Activated T-helper 1 cell treated with anti-CD3 and anti-CD28 coated beads, Interleukin-12 subunit alpha, Interleukin-12 subunit beta, Interleukin-2, Interleukin-4 antibody, amounts not matched to agents 30 ng/mL and 10 ng/mL and 1 ng/mL, durations not matched to agents 14 hours and 24 hours and 36 hours (primary cell): ENCODE data around the gene CAMK2A. TPM values are rescaled to one million over a fixed set of nuclear protein-coding genes. Genes with fewer than 3 reads are reported as not detected.

ENCODE experiments used
- DNase-seq: peaks from one replicate; pipeline ENCODE4 v3.0.0; 2021; ENCODE audit warnings: low spot score
- H3K27ac Mint-ChIP-seq: one replicate; pipeline ENCODE4 v1.8.0; 2021; ENCODE audit warnings: mild to moderate bottlenecking, mixed read lengths
- H3K27me3 Mint-ChIP-seq: one replicate; pipeline ENCODE4 v1.8.0; 2022; ENCODE audit warnings: mild to moderate bottlenecking, moderate library complexity, mixed read lengths; ENCODE audit not compliant: insufficient read depth
- H3K36me3 Mint-ChIP-seq: one replicate; pipeline ENCODE4 v1.8.0; 2021; ENCODE audit warnings: low read depth, mixed read lengths
- H3K4me1 Mint-ChIP-seq: one replicate; pipeline ENCODE4 v1.8.0; 2021; ENCODE audit warnings: low read depth, mixed read lengths
- H3K4me3 Mint-ChIP-seq: one replicate; pipeline ENCODE4 v1.8.0; 2021; ENCODE audit warnings: mild to moderate bottlenecking, moderate library complexity, mixed read lengths
- H3K9me3 Mint-ChIP-seq: one replicate; pipeline ENCODE4 v1.8.0; 2021; ENCODE audit warnings: mixed read lengths
- intact Hi-C: fragments of 100-400 bp; cut with micrococcal nuclease; formaldehyde crosslinking; loops from one replicate; pipeline ENCODE4 v1.15.1; 2024
- total RNA-seq: library from RNA; stranded (reverse); gene quantifications from 2 replicates; pipeline ENCODE4 v1.2.3, GENCODE V29; 2022

CAMK2A gene
- total RNA-seq, 1 donor from 2014 or later: not detected

DNA sequence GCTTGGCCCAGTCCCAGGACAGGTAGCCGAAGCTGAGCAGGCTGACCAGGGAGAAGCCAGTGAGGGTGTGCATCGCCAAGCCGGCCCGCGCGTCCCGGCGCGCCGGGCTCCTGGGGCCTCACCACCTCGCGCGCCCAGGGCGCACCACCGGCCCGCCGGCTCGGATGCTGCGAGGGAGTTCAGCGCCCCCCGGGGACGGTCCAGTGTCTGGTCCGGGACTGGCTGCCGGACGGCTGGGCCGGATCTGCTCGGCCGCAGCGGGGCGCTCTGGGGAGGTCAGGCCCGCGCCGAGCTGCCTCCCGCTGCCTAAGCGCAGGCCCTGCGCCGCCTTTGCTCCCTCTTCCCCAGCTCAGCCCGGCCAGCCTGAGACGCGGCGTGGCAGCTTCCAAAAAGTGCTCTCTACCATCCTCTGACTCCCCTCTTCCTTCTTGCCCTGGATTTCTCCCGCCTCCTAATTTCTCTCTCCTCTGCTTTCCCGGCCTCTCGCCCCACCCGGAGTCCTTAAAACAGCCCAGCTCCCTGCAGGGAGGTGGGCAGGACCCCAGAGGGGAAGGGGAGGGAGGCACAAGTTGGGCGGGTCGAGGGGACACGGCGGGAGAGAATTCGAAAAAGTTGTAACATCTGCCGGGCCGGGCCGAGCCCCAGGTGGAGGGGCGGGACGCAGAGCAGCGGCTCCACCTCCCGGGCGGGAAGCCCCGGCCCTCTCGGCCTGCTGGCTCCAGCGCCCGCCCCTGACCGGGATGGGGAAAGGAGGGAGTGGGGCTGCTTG, 12.9 kb upstream of the CAMK2A start, which contains the start of gene ARSI:
TSS of gene ARSI (minus strand) at position 605 of the 769 bp plus-strand sequence. CDS start at position 73, 532 bp downstream.
- H3K4me1 Mint-ChIP-seq: no peaks in the 10 kb centered on the region
- no peak for DNase-seq
- H3K27ac Mint-ChIP-seq: no peak within 1 kb of the TSS
- intact Hi-C loops: no loop called here
- H3K36me3 Mint-ChIP-seq: no peaks in the 10 kb centered on the region
- no peak within 1 kb of the TSS for H3K4me3 Mint-ChIP-seq
- H3K27me3 Mint-ChIP-seq: peaks cover 34% of the 10 kb centered on the region
- no peaks in the 10 kb centered on the region for H3K9me3 Mint-ChIP-seq

DNA sequence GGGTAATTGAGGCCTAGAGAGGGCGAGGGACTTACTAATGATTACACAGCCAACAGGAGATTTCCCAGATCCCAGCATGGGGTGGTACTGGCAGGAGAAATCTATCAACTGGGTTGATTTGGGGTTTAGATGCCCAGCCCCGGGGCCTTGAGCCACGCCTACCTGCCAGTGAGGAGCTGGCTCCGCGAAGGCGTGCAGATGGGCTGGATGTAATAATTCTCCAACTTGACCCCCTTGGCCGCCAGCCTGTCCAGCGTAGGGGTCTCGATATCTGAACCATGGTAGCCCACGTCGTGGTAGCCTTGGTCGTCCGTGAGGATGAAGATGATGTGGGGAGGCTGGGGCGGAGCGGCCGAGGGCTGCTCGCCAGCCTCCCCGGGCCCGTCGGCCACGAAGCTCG, 12.3 kb upstream of the CAMK2A start:
- Mint-ChIP-seq H3K27ac (no peak overlapping the region), H3K4me1 (no peaks in the 10 kb centered on the region), H3K27me3 (peaks cover 34% of the 10 kb centered on the region), H3K36me3 (no peaks in the 10 kb centered on the region), H3K4me3 (no peak overlapping the region), H3K9me3 (no peaks in the 10 kb centered on the region)
- no peak for DNase-seq
- intact Hi-C loops: no loop called here

DNA sequence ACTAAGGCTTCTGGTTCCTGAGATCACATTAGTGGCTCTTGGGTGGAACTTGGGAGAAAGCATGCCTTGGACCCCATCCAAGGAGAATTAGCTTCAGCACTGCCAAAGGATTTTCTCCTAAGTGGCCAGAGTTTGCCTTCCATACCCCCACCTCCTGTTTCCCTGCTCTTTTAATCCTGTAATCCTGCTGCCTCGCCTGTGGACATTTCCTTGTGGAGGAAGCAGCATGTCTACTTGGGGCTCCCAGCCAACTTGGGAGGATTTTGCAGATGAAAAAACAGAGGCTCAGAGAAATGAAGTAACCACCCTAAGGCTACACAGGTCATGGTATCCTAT, 11.6 kb upstream of the CAMK2A start:
- intact Hi-C loops: no loop called here
- no peaks in the 10 kb centered on the region for H3K9me3 Mint-ChIP-seq
- no peaks in the 10 kb centered on the region for H3K4me1 Mint-ChIP-seq
- H3K36me3 Mint-ChIP-seq: no peaks in the 10 kb centered on the region
- H3K27me3 Mint-ChIP-seq: peaks cover 31% of the 10 kb centered on the region
- no peak overlapping the region for H3K27ac Mint-ChIP-seq
- DNase-seq: no peak
- no peak overlapping the region for H3K4me3 Mint-ChIP-seq

DNA sequence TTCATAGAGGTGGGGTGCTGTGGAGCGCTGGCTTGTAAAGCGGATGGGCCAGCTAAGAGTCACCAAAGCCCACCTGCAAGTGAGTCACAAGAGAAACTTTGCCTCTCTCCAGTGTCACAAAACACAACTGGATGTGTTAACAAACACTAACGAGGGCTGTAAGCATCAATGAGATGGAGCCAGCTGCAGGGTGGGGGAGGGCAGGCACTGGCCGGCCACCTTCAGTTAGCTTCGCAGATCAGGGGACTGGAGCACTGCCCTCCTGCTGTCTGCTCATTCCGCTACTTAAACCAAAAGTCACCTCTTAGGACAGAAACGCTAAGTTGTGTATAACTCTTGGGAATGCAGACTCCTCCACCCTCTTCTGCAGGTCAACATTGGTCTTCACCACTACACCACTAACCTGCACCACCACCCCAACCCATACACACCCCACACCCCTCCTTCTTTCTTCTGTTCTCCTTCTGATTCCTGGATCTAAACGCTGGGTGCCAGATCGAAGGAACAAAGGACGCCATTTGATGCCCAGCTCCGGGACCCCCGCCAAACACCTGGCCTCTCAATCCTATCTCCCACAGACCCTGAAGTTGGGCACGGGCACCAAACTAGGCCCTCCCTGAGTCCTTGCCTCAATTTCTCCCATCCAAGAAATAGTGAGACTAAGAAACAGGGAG, 11.1 kb upstream of the CAMK2A start:
- Mint-ChIP-seq H3K36me3 (no peaks in the 10 kb centered on the region), H3K9me3 (no peaks in the 10 kb centered on the region), H3K27ac (no peak overlapping the region), H3K27me3 (peaks cover 29% of the 10 kb centered on the region), H3K4me1 (no peaks in the 10 kb centered on the region), H3K4me3 (no peak overlapping the region)
- intact Hi-C loops: no loop called here
- DNase-seq: no peak

DNA sequence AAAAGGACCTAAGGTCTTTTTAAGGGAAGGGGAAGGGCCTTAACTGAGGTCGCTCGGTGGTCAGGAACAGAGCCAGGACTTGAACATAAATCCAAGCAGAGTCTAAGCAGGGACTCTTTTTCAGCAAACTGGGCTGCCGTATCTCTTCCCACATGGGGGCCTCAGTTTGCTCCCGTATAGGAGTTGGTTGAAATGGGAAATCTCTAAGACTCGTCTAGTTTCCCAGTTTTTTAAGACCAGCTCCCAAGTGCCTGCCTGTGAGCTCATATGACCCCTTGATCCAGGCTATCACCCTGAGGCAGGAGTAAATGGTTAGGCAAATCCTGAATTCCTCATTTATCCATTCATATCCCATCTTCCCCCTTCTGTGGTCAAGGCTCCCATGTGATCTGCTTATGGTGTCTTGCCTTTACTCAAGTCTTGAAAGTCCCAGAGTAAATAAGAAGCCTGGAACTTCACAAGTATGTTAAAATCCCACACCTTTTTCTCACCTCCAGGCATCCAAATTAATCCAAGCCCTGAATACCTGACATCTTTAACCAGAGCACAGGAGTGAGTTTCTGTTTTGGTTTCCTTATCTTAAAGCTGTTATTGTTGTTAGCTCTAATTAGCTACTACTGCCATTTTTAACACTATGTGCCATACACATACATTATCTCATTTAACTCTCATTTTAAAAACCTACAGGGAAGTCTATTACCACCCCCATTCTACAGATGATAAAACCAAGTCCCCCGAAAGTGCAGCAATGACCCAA, 10.2 kb upstream of the CAMK2A start:
- Mint-ChIP-seq H3K4me1 (no peaks in the 10 kb centered on the region), H3K27ac (no peak overlapping the region), H3K4me3 (no peak overlapping the region), H3K9me3 (no peaks in the 10 kb centered on the region), H3K27me3 (peaks cover 25% of the 10 kb centered on the region), H3K36me3 (no peaks in the 10 kb centered on the region)
- no peak for DNase-seq
- intact Hi-C loops: no loop called here

DNA sequence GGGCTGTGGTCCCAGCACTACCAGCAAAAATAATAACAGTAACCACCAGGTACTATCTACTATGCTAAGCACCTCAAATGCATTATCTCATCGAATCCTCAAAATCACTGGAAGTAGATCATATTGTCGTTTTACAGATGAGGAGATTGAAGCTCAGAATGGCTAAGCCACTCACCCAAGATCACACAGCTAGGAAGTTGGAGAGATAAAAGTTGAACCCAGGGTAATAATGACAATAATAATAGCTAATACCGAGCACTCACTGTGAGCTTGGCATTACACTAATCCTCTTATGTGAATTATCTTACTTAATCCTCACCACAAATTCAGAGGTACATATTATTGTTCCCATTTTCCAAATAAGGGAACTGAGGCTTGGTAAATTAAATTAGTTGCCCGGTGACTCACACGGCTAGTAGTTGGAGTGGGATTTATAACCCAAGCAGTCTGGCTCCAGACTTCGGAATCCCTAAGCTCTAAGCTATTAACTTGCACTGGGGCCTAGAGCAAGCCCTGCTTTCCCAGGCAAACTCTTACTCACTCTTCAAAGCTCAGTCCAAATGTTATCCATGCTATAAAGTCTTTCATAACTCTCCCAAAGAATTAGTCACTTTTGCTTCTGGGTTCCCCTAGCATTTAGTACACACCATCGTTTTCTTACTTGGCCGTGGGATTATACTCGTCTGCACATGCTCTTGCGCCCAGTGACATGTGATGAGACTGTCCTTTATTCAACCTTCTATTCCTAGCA, 9.3 kb upstream of the CAMK2A start:
- intact Hi-C loops: no loop called here
- peaks cover 21% of the 10 kb centered on the region for H3K27me3 Mint-ChIP-seq

DNA sequence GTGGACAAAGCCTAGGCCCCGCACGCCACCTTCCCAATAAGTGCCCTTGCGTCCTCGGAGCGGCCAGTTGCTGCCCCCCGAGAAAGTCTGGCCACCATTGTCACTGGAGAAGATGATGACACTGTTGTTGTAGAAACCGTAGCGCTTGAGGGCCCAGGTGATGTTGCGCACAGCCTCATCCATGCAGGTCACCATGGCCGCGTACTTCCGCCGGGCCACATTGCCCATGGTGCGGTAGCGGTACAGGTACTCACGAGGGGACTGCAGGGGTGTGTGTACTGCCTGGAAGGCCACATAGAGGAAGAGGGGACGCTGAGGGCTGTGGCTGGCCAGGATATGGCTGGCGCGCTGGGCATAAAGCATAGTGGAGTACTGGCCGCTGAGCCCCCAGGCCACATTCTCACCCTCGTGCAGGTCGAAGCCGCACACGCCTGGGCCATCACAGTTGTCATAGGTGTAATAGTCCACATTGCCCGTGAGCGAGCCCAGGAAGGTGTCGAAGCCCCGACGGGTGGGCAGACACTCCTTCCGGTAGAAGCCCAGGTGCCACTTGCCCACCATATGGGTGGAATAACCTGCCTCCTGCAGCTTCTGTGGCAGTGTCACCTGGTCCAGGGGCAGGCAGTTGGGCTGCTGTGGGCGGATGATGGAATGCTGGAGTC, 8.5 kb upstream of the CAMK2A start:
- no peak for DNase-seq
- H3K27me3 Mint-ChIP-seq: peaks cover 13% of the 10 kb centered on the region
- no peaks in the 10 kb centered on the region for H3K36me3 Mint-ChIP-seq
- H3K9me3 Mint-ChIP-seq: no peaks in the 10 kb centered on the region
- H3K27ac Mint-ChIP-seq: no peak overlapping the region
- no peak overlapping the region for H3K4me3 Mint-ChIP-seq
- H3K4me1 Mint-ChIP-seq: no peaks in the 10 kb centered on the region
- intact Hi-C loops: no loop called here

More for the DNA sequence above, 9.3 kb upstream of the CAMK2A start:
- H3K27ac Mint-ChIP-seq: no peak overlapping the region
- H3K9me3 Mint-ChIP-seq: no peaks in the 10 kb centered on the region
- no peak overlapping the region for H3K4me3 Mint-ChIP-seq
- no peak for DNase-seq
- H3K4me1 Mint-ChIP-seq: no peaks in the 10 kb centered on the region
- H3K36me3 Mint-ChIP-seq: no peaks in the 10 kb centered on the region

DNA sequence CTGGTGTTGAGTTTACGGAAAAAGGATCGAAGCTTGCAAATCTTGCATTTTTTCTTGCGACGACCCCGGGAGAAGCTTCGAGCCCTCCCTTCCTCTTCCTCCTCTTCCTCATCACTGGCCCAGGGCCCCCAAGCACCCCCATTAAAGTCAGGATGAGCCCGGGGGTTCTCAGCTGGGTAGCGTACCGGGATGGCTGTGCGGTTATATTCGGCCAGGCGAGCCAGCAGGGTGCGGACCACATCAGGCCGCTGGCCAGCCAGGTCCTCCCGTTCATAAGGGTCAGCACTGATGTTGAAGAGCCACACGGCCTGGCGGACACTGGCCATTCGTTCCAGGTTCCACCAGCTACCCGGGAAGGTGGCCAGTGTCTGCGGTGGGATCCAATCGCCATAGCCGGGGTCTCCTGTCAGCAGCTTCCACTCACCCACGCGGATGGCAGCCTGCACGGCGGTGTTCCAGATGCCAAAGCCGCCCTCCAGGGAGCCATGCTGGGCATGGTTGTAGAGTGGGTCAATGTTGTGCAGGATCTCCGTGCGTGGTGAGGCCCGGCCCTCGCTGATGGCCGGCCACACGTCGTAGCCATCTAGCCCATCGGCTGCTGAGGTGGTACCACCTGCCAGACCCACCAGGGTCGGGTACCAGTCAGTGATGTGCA, 7.8 kb upstream of the CAMK2A start:
- no peaks in the 10 kb centered on the region for H3K4me1 Mint-ChIP-seq
- intact Hi-C loops: no loop called here
- H3K9me3 Mint-ChIP-seq: no peaks in the 10 kb centered on the region
- H3K27ac Mint-ChIP-seq: no peak overlapping the region
- H3K36me3 Mint-ChIP-seq: no peaks in the 10 kb centered on the region
- no peak overlapping the region for H3K4me3 Mint-ChIP-seq
- H3K27me3 Mint-ChIP-seq: peaks cover 12% of the 10 kb centered on the region
- no peak for DNase-seq

DNA sequence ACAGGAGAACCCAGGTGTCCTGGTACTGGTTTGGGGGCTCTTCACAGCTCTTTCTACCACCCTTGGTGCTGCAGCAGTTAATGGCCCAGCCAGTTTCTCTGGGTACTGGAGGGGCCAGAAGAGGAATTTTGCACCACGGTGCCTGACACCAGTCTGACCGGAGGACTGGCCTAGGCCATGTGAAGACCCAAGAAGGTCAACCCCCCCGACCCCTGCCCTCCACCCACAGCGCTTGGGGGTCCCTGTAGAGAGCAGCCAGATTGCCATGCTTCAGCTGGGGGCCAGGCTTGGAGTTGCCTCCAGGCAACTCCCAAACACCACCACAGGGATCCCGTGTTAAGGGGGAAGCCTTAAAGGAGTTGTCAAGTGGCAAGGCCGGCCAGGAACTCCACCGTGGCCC, 6.9 kb upstream of the CAMK2A start:
- DNase-seq: no peak
- intact Hi-C loops: no loop called here
- Mint-ChIP-seq H3K4me1 (no peaks in the 10 kb centered on the region), H3K27ac (no peak overlapping the region), H3K27me3 (peaks cover 9% of the 10 kb centered on the region), H3K4me3 (no peak overlapping the region), H3K9me3 (no peaks in the 10 kb centered on the region), H3K36me3 (no peaks in the 10 kb centered on the region)

DNA sequence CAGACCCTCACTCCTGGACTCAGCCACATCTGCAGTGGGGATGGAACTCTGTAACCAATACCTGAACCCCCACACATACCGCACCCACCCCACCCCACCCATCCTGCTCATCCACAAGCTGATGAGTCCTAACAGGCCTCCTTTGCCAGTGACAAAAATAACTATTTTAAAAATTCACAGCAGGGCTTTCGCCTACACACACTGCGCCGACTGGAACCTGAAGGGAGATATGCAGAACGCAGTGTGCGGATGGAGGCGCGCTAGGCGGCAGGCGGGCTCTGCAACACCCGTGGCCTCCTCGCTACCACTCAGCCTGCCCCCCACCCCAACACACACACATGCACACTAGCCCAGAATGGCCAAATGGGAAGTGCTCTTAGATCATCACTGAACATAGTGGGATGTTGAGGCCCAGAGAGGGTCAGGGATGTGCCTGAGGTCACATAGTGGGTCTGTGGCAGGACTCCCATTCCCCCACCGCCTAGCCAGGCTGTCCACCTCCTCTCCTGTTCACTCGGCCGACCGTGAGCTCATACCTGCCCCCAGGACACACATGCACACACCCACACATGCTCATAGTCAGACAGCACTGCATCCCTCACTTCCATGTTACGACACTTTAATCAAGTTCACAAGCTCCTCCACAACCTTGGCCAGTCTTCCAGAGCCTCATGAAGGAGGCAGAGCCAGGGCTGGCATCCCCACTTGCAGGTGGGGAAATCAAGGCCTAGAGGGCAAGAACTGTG, 6.3 kb upstream of the CAMK2A start:
- no peaks in the 10 kb centered on the region for H3K4me1 Mint-ChIP-seq
- H3K4me3 Mint-ChIP-seq: no peak overlapping the region
- H3K27me3 Mint-ChIP-seq: peaks cover 3% of the 10 kb centered on the region
- H3K36me3 Mint-ChIP-seq: no peaks in the 10 kb centered on the region
- H3K27ac Mint-ChIP-seq: no peak overlapping the region
- DNase-seq: no peak
- intact Hi-C loops: no loop called here
- no peaks in the 10 kb centered on the region for H3K9me3 Mint-ChIP-seq

DNA sequence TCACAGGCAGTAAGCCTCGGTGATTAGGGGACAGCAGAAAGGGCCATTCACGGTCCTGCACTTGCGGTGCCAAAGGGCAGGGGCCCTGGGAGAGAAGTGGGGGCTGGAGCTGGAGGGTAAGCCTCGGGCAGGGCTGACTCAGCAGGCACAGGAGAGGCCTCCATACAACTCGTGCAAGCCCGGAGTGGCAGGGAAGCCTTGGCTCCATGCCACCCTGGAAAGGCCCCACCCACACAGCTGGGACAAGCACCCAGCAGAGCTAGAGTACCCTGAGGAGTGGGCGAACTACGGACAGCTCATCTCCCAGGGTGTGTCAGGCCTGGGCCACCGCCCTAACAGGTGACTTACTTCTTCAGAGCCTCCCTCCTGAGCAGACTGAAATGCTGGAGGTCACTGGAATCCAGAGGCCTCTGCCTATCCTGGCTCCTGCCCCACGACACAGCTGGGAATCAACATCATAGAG, 5.6 kb upstream of the CAMK2A start:
- Mint-ChIP-seq H3K9me3 (no peaks in the 10 kb centered on the region), H3K4me1 (no peaks in the 10 kb centered on the region), H3K27ac (no peak overlapping the region), H3K4me3 (no peak overlapping the region), H3K27me3 (no peaks in the 10 kb centered on the region), H3K36me3 (no peaks in the 10 kb centered on the region)
- intact Hi-C loops: no loop called here
- no peak for DNase-seq
